Measurements from ENCODE around the gene FBXW11.

DNA sequence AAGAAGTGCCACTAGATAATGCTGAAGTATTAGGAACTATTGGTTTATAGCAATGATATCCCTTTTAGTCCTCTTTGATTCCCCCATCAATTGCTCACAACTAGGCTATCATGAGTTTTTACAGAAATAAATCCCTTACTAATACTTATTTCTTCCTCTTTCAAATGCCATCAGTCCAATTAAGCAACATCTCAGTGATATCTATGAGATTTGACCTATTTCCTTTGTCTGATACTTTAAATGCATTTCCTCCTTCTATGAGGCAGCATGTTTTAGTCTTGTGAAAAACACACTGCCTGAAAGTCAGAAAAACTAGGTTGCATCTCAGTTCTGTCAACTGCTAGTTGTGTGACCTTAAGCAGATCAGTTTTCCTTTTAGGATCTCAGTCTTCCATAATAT lies 101.6 kb downstream of the FBXW11 start:
- TF ChIP-seq POLR2A (IDR thresholded peaks at IDR 0.05; ENCODE audit: low read depth, low read length): no peak
- TF ChIP-seq POLR2AphosphoS5 (IDR thresholded peaks at IDR 0.05; ENCODE audit: low read depth, low read length): no peak
- TF ChIP-seq TAF1 (IDR thresholded peaks at IDR 0.05; ENCODE audit: borderline replicate concordance, low read depth, low read length): no peak

All from GM12892 (cell line).